Progenitor cell of endocrine pancreas (in vitro differentiated cells): Measurements from ENCODE around the gene DAPK1. TPM values are rescaled to one million over a fixed set of nuclear protein-coding genes. Genes with fewer than 3 reads are reported as not detected.

ENCODE experiments used
- DNase-seq: peaks from one replicate; pipeline ENCODE4 v3.0.0; 2021; ENCODE audit warnings: low spot score; ENCODE audit not compliant: unreplicated experiment
- H3K27ac Mint-ChIP-seq: 2 replicates; pipeline ENCODE4 v1.8.0; 2021; ENCODE audit warnings: mild to moderate bottlenecking, moderate library complexity, mixed read lengths
- H3K27me3 Mint-ChIP-seq: 2 replicates; pipeline ENCODE4 v1.8.0; 2021; ENCODE audit warnings: mixed read lengths
- H3K36me3 Mint-ChIP-seq: 2 replicates; pipeline ENCODE4 v1.8.0; 2022; ENCODE audit warnings: mixed read lengths; ENCODE audit not compliant: insufficient read depth
- H3K4me1 Mint-ChIP-seq: 2 replicates; pipeline ENCODE4 v1.8.0; 2021; ENCODE audit warnings: low read depth, mixed read lengths
- H3K4me3 Mint-ChIP-seq: 2 replicates; pipeline ENCODE4 v1.8.0; 2021; ENCODE audit warnings: low read depth, mild to moderate bottlenecking, moderate library complexity, mixed read lengths
- H3K9me3 Mint-ChIP-seq: 2 replicates; pipeline ENCODE4 v1.8.0; 2021; ENCODE audit warnings: low read depth, mixed read lengths
- CTCF ChIP-seq: fragments of 200-600 bp; sonication (generic); IDR thresholded peaks from one replicate; pipeline ENCODE4 v1.5.0; 2021; ENCODE audit warnings: antibody characterized with exemption, mild to moderate bottlenecking; ENCODE audit not compliant: unreplicated experiment
- total RNA-seq: library from RNA; stranded (reverse); gene quantifications from 2 replicates; pipeline ENCODE4 v1.2.1, GENCODE V29; 2021

Gene DAPK1
- total RNA-seq, 1 donor from 2014 or later: 202 TPM

GRCh38 chr9:87706066-87706739 is 208.5 kb downstream of the DAPK1 start:
- DNase-seq: no peak
- no peaks in the 10 kb centered on the region for H3K4me1 Mint-ChIP-seq
- TF ChIP-seq CTCF: no peak

GRCh38 chr9:87707805-87708506 is 210.3 kb downstream of the DAPK1 start:
- H3K4me1 Mint-ChIP-seq: peaks cover 2% of the 10 kb centered on the region
- H3K36me3 Mint-ChIP-seq: peaks cover 15% of the 10 kb centered on the region
- no peaks in the 10 kb centered on the region for H3K27me3 Mint-ChIP-seq
- H3K27ac Mint-ChIP-seq: no peak overlapping the region
- TF ChIP-seq CTCF: no peak
- DNase-seq: no peak
- H3K9me3 Mint-ChIP-seq: no peaks in the 10 kb centered on the region
- H3K4me3 Mint-ChIP-seq: no peak overlapping the region

More at GRCh38 chr9:87706066-87706739, 208.5 kb downstream of the DAPK1 start:
- Mint-ChIP-seq H3K27me3 (no peaks in the 10 kb centered on the region), H3K9me3 (no peaks in the 10 kb centered on the region), H3K4me3 (no peak overlapping the region), H3K36me3 (peaks cover 23% of the 10 kb centered on the region), H3K27ac (no peak overlapping the region)

GRCh38 chr9:87708546-87708945 is 210.9 kb downstream of the DAPK1 start:
- Mint-ChIP-seq H3K9me3 (no peaks in the 10 kb centered on the region), H3K27ac (no peak overlapping the region), H3K36me3 (peaks cover 13% of the 10 kb centered on the region)

GRCh38 chr9:87708986-87709728 is 211.5 kb downstream of the DAPK1 start:
- Mint-ChIP-seq H3K36me3 (peaks cover 12% of the 10 kb centered on the region), H3K4me3 (no peak overlapping the region), H3K9me3 (no peaks in the 10 kb centered on the region), H3K27me3 (no peaks in the 10 kb centered on the region), H3K27ac (no peak overlapping the region), H3K4me1 (peaks cover 2% of the 10 kb centered on the region)
- DNase-seq: no peak
- TF ChIP-seq CTCF: no peak

More at GRCh38 chr9:87708546-87708945, 210.9 kb downstream of the DAPK1 start:
- Mint-ChIP-seq H3K4me1 (peaks cover 2% of the 10 kb centered on the region), H3K27me3 (no peaks in the 10 kb centered on the region), H3K4me3 (no peak overlapping the region)
- no peak for DNase-seq
- TF ChIP-seq CTCF: no peak

- no peaks in the 10 kb centered on the region for H3K9me3 Mint-ChIP-seq
- DNase-seq: no peak
- H3K4me1 Mint-ChIP-seq: peaks cover 6% of the 10 kb centered on the region
- H3K36me3 Mint-ChIP-seq: peaks cover 12% of the 10 kb centered on the region
- H3K27ac Mint-ChIP-seq: no peak overlapping the region
- H3K4me3 Mint-ChIP-seq: no peak overlapping the region
- no peak for TF ChIP-seq CTCF
- H3K27me3 Mint-ChIP-seq: no peaks in the 10 kb centered on the region
Observed at GRCh38 chr9:87710443-87710842, 212.8 kb downstream of the DAPK1 start.
